ACHN (cell line): ENCODE data around the gene ZNF638.
"Not testable (repeated sequence)": the region's sequence is repeated elsewhere in the genome, so short reads cannot be mapped to it uniquely, and the experiment has no call there.

Experiments used
- DNase-seq: peaks from one replicate; pipeline ENCODE4 v3.0.0-alpha.2; 2015
- in situ Hi-C: cut with HindIII; loops from 2 replicates; pipeline ENCODE4 v1.10.0; 2017; ENCODE audit warnings: low sequenced_read_pairs, low pct_ligation_motif_present, low pct_unique_long_range_greater_than_20kb

The ZNF638 gene

GRCh38 chr2:71331581-71332434, at the start of gene ZNF638:
Gene ZNF638 (plus strand): TSS chr2:71331782. CDS start chr2:71348955, 17,173 bp downstream.
- peak; percentile 96 for DNase-seq
- in situ Hi-C loops, result no loop called here

DNA sequence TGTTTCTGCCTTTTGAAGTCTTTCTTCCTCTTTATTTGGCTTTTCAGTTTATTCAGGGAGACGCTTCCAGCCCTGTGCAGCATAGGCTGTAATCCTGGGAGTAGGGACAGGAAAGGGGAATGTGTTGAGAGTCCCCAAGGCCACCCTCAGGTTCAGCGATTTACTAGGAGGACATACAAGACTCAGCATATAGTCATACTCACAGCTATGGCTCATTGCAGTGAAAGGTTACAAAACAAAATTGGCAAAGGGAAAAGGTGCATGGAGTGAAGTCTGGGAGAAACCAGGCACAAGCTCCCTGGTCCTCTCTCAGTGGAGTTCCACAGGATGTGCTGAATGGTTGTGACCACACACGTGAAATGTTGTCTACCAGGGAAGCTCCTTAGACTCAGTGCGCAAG, 49.6 kb upstream of the ZNF638 start:
- in situ Hi-C loops, result no loop called here
- no peak for DNase-seq

GRCh38 chr2:71282493-71282892, 49.1 kb upstream of the ZNF638 start:
- DNase-seq, result peak; percentile 35
- in situ Hi-C loops, result no loop called here

GRCh38 chr2:71283131-71283530, 48.5 kb upstream of the ZNF638 start:
- DNase-seq, result no peak
- in situ Hi-C loops, result no loop called here

GRCh38 chr2:71285706-71286105, 45.9 kb upstream of the ZNF638 start:
- in situ Hi-C loops, result no loop called here
- no peak for DNase-seq

DNA sequence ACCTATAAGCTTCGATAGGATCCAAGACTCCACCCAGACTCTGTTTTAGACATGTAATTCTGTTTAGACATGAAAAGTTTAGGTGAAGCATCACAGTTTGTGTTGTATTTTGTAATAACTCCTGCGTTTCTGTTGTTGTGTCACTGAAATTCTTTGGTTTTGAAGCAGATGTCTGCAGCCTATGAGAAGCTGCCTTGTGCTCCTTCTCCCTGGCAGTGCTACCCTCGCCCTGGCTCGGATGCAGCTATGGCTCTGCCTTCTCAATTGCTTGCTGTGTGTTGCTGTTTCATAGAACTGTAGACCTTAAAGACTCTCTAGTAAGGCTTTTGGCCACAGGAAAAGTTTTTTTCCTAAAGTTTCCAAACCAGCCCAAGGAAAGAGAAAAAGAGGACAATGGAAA, 40.2 kb upstream of the ZNF638 start:
- in situ Hi-C loops, result no loop called here
- DNase-seq, result no peak

- DNase-seq, result no peak
- in situ Hi-C loops, result no loop called here
Measured at GRCh38 chr2:71292159-71292558, 39.4 kb upstream of the ZNF638 start.

DNA sequence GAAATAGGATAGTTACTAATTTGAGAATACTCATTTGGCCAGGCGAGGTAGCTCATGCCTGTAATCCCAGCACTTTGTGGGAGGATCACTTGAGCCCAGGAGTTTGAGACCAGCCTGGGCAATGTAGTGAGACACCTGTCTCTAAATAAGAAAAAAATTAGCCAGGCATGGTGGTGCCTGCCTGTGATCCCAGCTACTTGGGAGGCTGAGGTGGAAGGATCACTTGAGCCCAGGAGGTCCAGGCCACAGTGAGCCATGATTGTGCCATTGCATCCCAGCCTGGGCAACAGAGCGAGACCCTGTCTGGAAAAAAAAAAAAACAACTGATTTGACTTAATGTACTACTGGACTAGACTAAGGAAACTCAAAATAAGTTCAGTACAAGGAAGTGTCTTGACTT, 32.7 kb upstream of the ZNF638 start:
- no peak for DNase-seq
- in situ Hi-C loops, result no loop called here

DNA sequence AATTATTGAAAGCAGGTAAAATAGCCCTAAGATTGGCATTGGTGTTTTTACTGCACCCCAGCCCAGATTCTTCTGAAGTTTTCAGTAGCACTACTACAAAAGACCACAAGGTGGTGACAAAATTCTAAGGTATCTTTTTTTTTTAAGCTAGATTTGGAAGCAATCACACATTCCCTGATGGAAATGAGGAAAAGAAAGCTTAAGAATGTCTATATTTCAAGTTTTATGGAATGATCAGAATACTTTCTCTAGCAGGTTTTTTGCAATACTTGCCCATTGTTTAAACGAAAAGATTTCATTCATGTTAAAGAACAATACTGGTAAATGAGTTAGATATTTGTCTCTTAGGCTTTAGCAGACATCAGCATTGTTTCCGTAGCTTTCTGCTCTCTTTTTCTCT, 32.1 kb upstream of the ZNF638 start:
- DNase-seq, result peak; percentile 56
- in situ Hi-C loops, result no loop called here

DNA sequence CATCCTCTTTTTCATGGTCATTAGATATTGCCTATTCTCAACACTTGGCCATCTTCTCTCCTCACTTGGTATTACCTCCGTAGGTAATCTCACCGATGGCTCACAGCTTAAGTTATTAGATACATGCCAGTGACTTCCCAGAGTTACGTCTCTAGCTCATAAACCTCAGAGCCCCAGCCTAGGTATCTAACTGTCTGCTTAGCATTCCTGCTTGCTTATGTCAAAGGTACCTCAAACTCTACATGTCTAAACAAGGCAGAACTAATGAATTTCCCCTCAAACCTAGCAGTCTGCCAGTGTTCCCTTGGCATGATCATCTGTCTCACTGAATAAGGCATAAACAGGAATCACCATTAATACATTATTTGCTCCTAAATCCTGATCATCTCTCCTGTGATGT, 27.7 kb upstream of the ZNF638 start:
- in situ Hi-C loops, result no loop called here
- no peak for DNase-seq

DNA sequence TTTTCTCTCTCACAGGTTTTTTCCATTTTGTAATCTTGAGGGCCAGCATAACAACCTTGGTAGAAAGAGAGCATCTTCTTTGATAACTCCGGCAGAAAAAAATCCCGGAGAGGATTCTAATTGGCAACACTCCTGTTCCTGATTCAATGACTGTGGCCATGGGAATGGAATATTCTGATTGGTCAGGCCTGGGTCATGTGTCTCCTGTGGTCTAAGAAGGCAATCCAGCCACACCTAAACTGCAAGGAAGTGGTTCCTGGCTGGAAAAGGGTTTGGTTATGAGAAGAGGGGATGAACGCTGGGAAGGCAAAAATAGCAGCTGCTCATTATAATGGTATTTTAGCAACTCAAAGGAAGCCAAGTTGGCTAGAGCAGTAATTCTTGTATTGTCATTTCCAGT, 24.8 kb upstream of the ZNF638 start:
- in situ Hi-C loops, result no loop called here
- no peak for DNase-seq

DNA sequence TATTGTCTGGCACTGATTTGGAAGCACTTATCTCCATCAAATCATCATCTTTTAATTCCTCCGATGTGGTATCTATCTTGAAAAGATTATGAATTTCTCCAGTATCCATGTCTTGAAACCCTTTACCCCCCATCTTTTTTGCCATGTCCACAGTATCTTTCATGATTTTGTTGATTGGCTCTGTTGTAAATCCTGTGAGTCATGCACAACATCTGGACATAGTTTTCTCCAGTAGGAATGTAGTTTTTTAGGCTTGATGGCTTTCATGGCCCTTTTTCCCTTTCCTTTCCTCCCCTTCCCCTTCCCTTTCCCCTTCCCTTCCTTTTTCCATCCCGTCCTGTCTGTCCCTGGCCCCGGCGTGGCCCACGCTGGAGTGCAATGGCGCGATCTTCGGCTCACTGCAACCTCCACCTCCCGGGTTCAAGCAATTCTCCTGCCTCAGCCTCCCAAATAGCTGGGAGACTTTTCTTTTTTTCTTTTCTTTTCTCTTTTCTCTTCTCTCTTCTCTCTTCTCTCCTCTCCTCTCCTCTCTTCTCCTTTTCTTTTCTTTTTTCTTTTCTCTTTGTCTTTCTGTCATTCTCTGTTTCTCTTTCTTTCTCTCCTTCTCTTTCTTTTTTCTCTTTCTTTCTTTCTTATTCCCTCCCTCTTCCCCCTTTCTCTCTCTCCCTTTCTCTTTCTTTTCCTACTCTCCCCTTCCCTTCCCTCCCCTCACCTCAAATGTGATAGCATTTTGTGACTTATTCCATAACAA, 18.4 kb upstream of the ZNF638 start:
- DNase-seq, result no peak
- in situ Hi-C loops, result no loop called here

DNA sequence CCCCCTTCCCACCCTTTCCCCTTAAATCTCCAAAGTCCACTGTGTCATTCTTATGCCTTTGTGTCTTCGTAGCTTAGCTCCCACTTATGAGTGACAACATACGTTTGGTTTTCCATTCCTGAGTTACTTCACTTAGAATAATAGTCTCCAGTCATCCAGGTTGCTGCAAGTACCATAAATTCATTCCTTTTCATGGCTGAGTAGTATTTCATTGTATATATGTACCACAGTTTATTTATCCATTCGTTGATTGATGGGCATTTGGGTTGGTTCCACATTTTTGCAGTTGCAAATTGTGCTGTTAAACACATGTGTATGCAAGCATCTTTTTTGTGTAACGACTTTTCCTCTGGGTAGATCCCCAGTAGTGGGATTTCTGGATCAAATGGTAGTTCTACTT, 14.5 kb upstream of the ZNF638 start:
- in situ Hi-C loops, result no loop called here
- no peak for DNase-seq

DNA sequence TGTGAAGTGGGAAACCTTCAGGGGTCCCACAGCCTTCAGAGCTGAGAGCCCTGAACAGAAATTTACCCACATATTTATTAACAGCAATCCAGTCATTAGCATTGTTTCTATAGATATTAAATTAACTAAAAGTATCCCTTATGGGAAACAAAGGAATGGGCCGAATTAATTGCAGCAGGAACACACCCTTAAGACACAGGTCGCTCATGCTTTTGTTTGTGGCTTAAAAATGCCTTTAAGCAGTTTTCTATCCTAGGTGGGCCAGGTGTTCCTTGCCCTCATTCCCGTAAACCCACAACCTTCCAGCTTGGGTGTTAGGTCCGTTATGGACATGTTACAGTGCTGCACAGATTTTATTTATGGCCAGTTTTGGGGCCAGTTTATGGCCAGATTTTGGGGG, 13.7 kb upstream of the ZNF638 start:
- DNase-seq, in situ Hi-C loops: not testable (repeated sequence)

DNA sequence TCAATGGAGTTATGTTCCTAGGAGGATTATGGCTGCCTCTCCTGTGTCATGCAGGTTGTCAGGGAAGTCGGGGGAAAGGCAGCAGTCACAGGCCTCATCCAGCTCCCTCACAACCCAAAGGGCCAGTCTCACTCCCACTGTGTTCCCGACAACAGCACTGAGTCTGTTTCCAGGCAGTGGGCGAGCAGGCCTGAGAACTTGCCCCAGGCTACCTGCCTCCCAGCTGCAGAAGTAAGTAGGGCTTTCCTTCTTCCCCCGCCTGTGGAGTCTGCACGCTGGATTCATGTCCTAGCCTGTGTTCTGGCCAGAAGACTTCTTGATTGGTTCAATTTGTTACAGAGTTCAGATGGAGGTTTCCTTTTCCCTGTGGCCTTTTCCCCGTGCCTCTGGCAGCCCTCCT, 8.2 kb upstream of the ZNF638 start:
- in situ Hi-C loops, result no loop called here
- DNase-seq, result no peak

DNA sequence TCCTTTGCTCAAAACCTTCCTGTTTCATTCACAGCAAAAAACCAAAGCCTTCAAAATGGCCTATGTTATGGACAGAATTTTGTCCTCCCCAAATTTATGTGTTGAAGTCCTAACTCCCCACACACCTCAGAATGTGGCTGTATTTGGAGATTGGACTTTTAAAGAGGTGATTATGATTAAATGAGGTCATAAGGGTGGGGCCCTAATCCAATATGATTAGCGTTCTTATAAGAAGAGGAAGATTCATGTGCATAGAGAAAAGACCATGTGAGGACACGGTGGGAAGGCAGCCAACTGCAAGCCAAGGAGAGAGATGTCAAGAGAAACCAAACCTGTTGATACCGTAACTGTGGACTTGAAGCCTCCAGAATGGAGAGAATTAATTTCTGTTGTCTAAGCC, 4.6 kb upstream of the ZNF638 start:
- DNase-seq, result no peak
- in situ Hi-C loops, result no loop called here

DNA sequence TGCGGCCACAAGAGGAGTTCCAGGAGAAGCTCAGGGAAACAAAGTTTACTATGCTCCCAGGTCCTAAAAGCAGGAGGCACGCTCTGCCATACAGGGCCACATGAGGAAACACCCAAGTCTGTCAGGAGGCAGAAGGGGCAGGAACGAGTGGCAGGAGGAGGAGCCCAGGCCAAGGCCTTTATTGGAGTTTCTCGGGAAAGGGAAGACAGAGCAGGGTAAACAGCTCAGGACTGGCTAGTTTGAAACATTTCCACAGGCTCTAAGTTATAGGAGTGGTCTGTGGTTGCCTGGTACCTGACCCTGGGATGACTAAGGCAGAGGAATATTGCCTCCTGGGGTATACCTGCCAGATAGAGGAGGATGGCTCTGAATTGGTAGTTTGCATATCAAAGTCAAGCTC, 3.7 kb upstream of the ZNF638 start:
- DNase-seq, result no peak
- in situ Hi-C loops, result no loop called here

DNA sequence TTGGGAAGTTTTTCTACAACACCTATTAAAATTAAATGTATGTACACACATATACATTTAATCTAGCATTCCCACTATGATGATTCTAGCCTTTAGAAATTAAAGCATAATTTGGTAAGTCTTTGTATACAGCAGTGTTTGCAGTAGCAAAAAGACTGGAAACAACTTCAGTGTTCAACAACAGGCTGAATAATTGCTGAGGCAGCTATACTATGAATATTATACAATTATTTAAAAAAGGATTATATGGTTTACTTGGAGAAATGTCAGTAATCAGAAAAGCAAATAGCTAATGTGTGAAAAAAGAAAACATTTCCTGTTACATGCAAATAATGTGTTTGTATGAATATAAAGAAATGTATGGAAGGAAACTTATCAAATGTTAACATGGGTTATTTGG, 1.4 kb upstream of the ZNF638 start:
- no peak for DNase-seq
- in situ Hi-C loops, result no loop called here

- in situ Hi-C loops, result no loop called here
- no peak for DNase-seq
Measured at GRCh38 chr2:71330585-71331330, 824 bp upstream of the ZNF638 start.

DNA sequence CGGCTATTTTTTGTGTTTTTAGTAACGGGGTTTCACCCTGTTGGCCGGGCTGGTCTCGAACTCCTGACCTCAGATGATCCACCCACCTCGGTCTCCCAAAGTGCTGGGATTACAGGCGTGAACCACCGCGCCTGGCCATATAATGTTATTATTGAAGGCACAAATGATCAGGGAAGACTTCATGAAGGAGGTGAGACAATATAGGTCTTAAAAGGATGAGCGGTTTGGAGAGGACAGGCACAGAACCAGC, 326 bp upstream of the ZNF638 start:
- in situ Hi-C loops, DNase-seq: not testable (repeated sequence)
